ENCODE measurements around the gene CASK.

The CASK gene

GRCh38 chrX:41491267-41492004, 431.9 kb downstream of the CASK start:
- Mint-ChIP-seq H3K27me3 (no peaks in the 10 kb centered on the region), H3K4me3 (no peak overlapping the region), H3K9me3 (ENCODE audit: low read depth) (peaks cover 3% of the 10 kb centered on the region), H3K27ac (no peak overlapping the region), H3K36me3 (no peaks in the 10 kb centered on the region), H3K4me1 (ENCODE audit: low read depth) (no peaks in the 10 kb centered on the region)

- H3K4me3 Mint-ChIP-seq: no peak overlapping the region
- peaks cover 3% of the 10 kb centered on the region for H3K9me3 Mint-ChIP-seq (ENCODE audit: low read depth)
- no peaks in the 10 kb centered on the region for H3K27me3 Mint-ChIP-seq
- no peaks in the 10 kb centered on the region for H3K4me1 Mint-ChIP-seq (ENCODE audit: low read depth)
- H3K36me3 Mint-ChIP-seq: no peaks in the 10 kb centered on the region
- H3K27ac Mint-ChIP-seq: no peak overlapping the region
Observed at GRCh38 chrX:41490446-41490845, 432.9 kb downstream of the CASK start.

- no peaks in the 10 kb centered on the region for H3K4me1 Mint-ChIP-seq (ENCODE audit: low read depth)
- no peak overlapping the region for H3K4me3 Mint-ChIP-seq
- H3K27ac Mint-ChIP-seq: no peak overlapping the region
- no peaks in the 10 kb centered on the region for H3K27me3 Mint-ChIP-seq
- peaks cover 1% of the 10 kb centered on the region for H3K9me3 Mint-ChIP-seq (ENCODE audit: low read depth)
- H3K36me3 Mint-ChIP-seq: no peaks in the 10 kb centered on the region
Observed at GRCh38 chrX:41482154-41482850, 441.1 kb downstream of the CASK start.

- Mint-ChIP-seq H3K27me3 (no peaks in the 10 kb centered on the region), H3K36me3 (no peaks in the 10 kb centered on the region), H3K9me3 (ENCODE audit: low read depth) (no peaks in the 10 kb centered on the region), H3K27ac (no peak overlapping the region), H3K4me3 (no peak overlapping the region), H3K4me1 (ENCODE audit: low read depth) (no peaks in the 10 kb centered on the region)
Observed at GRCh38 chrX:41481264-41482109, 441.9 kb downstream of the CASK start.

GRCh38 chrX:41480508-41481260, 442.7 kb downstream of the CASK start:
- H3K27ac Mint-ChIP-seq: no peak overlapping the region
- no peak overlapping the region for H3K4me3 Mint-ChIP-seq

GRCh38 chrX:41478381-41478911, 444.9 kb downstream of the CASK start:
- no peak overlapping the region for H3K27ac Mint-ChIP-seq
- no peak overlapping the region for H3K4me3 Mint-ChIP-seq
- H3K9me3 Mint-ChIP-seq (ENCODE audit: low read depth): no peaks in the 10 kb centered on the region
- H3K36me3 Mint-ChIP-seq: no peaks in the 10 kb centered on the region
- no peaks in the 10 kb centered on the region for H3K4me1 Mint-ChIP-seq (ENCODE audit: low read depth)
- H3K27me3 Mint-ChIP-seq: no peaks in the 10 kb centered on the region

More at GRCh38 chrX:41480508-41481260, 442.7 kb downstream of the CASK start:
- Mint-ChIP-seq H3K27me3 (no peaks in the 10 kb centered on the region), H3K36me3 (no peaks in the 10 kb centered on the region), H3K4me1 (ENCODE audit: low read depth) (no peaks in the 10 kb centered on the region), H3K9me3 (ENCODE audit: low read depth) (no peaks in the 10 kb centered on the region)

- no peak overlapping the region for H3K27ac Mint-ChIP-seq
- no peak overlapping the region for H3K4me3 Mint-ChIP-seq
- no peaks in the 10 kb centered on the region for H3K36me3 Mint-ChIP-seq
- H3K9me3 Mint-ChIP-seq (ENCODE audit: low read depth): no peaks in the 10 kb centered on the region
- H3K4me1 Mint-ChIP-seq (ENCODE audit: low read depth): no peaks in the 10 kb centered on the region
- H3K27me3 Mint-ChIP-seq: no peaks in the 10 kb centered on the region
Observed at GRCh38 chrX:41475591-41476241, 447.6 kb downstream of the CASK start.

- no peak overlapping the region for H3K4me3 Mint-ChIP-seq
- no peaks in the 10 kb centered on the region for H3K4me1 Mint-ChIP-seq (ENCODE audit: low read depth)
- no peaks in the 10 kb centered on the region for H3K27me3 Mint-ChIP-seq
- H3K27ac Mint-ChIP-seq: no peak overlapping the region
- H3K9me3 Mint-ChIP-seq (ENCODE audit: low read depth): no peaks in the 10 kb centered on the region
- H3K36me3 Mint-ChIP-seq: no peaks in the 10 kb centered on the region
Observed at GRCh38 chrX:41475191-41475590, 448.2 kb downstream of the CASK start.

GRCh38 chrX:41474726-41475100, 448.6 kb downstream of the CASK start:
- Mint-ChIP-seq H3K4me3 (no peak overlapping the region), H3K27ac (no peak overlapping the region), H3K27me3 (no peaks in the 10 kb centered on the region), H3K9me3 (ENCODE audit: low read depth) (no peaks in the 10 kb centered on the region), H3K4me1 (ENCODE audit: low read depth) (no peaks in the 10 kb centered on the region), H3K36me3 (no peaks in the 10 kb centered on the region)

GRCh38 chrX:41473936-41474725, 449.2 kb downstream of the CASK start:
- Mint-ChIP-seq H3K27ac (no peak overlapping the region), H3K4me1 (ENCODE audit: low read depth) (no peaks in the 10 kb centered on the region), H3K27me3 (no peaks in the 10 kb centered on the region), H3K9me3 (ENCODE audit: low read depth) (no peaks in the 10 kb centered on the region), H3K4me3 (no peak overlapping the region), H3K36me3 (no peaks in the 10 kb centered on the region)

- Mint-ChIP-seq H3K4me3 (no peak overlapping the region), H3K36me3 (no peaks in the 10 kb centered on the region), H3K4me1 (ENCODE audit: low read depth) (no peaks in the 10 kb centered on the region), H3K27me3 (no peaks in the 10 kb centered on the region), H3K9me3 (ENCODE audit: low read depth) (no peaks in the 10 kb centered on the region), H3K27ac (no peak overlapping the region)
Observed at GRCh38 chrX:41472231-41472815, 451.0 kb downstream of the CASK start.

- Mint-ChIP-seq H3K36me3 (no peaks in the 10 kb centered on the region), H3K27me3 (no peaks in the 10 kb centered on the region), H3K27ac (no peak overlapping the region), H3K4me3 (no peak overlapping the region), H3K4me1 (ENCODE audit: low read depth) (no peaks in the 10 kb centered on the region), H3K9me3 (ENCODE audit: low read depth) (no peaks in the 10 kb centered on the region)
Observed at GRCh38 chrX:41471786-41472185, 451.6 kb downstream of the CASK start.

GRCh38 chrX:41470706-41471105, 452.6 kb downstream of the CASK start:
- H3K4me1 Mint-ChIP-seq (ENCODE audit: low read depth): no peaks in the 10 kb centered on the region
- H3K4me3 Mint-ChIP-seq: no peak overlapping the region
- no peaks in the 10 kb centered on the region for H3K27me3 Mint-ChIP-seq
- H3K36me3 Mint-ChIP-seq: no peaks in the 10 kb centered on the region
- no peak overlapping the region for H3K27ac Mint-ChIP-seq
- H3K9me3 Mint-ChIP-seq (ENCODE audit: low read depth): no peaks in the 10 kb centered on the region
